ENCODE measurements around the gene STXBP5.

DNA sequence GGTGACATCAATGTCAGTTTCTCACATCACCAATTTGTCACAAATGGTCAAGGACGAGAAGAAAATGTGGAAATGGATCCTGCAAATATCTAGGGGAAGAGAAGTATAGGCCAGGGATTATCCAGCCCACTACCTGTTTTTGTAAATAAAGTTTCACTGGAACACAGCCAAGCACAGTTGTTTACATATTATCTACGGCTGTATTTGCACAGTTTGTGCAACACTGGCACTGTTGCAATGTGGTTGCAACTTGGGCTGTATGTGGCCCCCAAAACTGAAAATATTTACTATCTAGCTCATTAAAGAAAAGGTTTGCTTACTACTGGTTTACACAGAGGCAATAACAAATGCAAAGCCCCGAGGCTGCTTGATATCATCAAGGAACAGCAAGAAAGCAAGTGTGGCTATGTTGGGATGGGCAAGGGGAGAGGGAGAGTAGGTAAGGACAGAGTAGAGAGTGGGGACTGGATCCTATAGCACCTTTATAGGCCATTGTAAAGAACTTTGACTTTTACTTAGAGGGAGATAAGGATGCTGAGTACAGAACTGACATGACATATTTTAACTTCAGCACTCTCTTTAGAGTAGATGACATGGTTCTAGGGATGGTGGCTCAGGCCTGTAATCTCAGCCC, 11.8 kb upstream of the STXBP5 start:
- no peak for TF ChIP-seq ZNF274 (IDR thresholded peaks at IDR 0.05; ENCODE audit: low read depth, low read length)
- TF ChIP-seq YY1 (IDR thresholded peaks at IDR 0.05; ENCODE audit: insufficient read depth, insufficient read length): no peak
